Mucosa of rectum (tissue), 2 donors: ENCODE data around the gene TSACC.
"Not testable (repeated sequence)": the region's sequence is repeated elsewhere in the genome, so short reads cannot be mapped to it uniquely, and the experiment has no call there.

Experiments
- H3K27ac ChIP-seq, 2 donors: one replicate each; pipeline ENCODE4 v1.7.0; 2013; ENCODE audit warnings: inconsistent platforms in 2 of 2, low read depth in 2 of 2, low read length in 2 of 2
- H3K27me3 ChIP-seq, 2 donors: one replicate each; pipeline ENCODE4 v1.7.0; 2013; ENCODE audit warnings: low read length in 2 of 2; ENCODE audit not compliant: control insufficient read depth in 2 of 2, insufficient read depth in 2 of 2
- H3K36me3 ChIP-seq, 2 donors: one replicate each; pipeline ENCODE4 v1.7.0; 2013; ENCODE audit warnings: low read length in 2 of 2; ENCODE audit not compliant: control insufficient read depth in 2 of 2, insufficient read depth in 2 of 2
- H3K4me1 ChIP-seq, 2 donors: one replicate each; pipeline ENCODE4 v1.7.0; 2013; ENCODE audit warnings: low read length in 2 of 2, mild to moderate bottlenecking in 1 of 2; ENCODE audit not compliant: control insufficient read depth in 2 of 2, insufficient read depth in 2 of 2
- H3K4me3 ChIP-seq, 2 donors: one replicate each; pipeline ENCODE4 v1.7.0; 2013; ENCODE audit warnings: low read length in 2 of 2
- H3K9ac ChIP-seq, 2 donors: one replicate each; pipeline ENCODE4 v1.7.0; 2013; ENCODE audit warnings: low read length in 2 of 2, low read depth in 1 of 2, mild to moderate bottlenecking in 1 of 2
- H3K9me3 ChIP-seq, 2 donors: one replicate each; pipeline ENCODE4 v1.7.0; 2013; ENCODE audit warnings: low read length in 2 of 2; ENCODE audit not compliant: control insufficient read depth in 2 of 2
- donor health status: healthy.
- donor health status: Normal muscosa, but diverticular disease.

TSACC gene

DNA sequence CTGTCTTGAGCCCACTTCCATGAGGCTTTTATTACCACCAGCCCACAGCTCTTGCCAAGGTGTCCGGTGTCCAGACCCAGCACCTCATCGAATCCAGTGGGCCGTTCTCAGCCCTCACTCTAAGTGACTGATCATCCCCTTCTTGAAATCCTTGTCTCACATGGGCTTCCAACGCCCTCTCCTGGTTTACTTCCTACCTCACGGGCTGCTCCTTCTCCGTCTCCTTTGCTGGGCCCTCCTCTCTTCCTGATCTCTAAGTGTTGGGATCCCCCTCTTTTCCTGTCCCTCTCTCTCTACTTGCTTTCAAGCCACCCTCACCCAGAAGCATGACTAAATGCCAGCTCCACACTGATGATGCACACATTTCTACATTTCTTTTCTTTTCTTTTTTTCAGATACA is 21.6 kb downstream of the TSACC start:
- no peak overlapping the region for H3K9ac ChIP-seq
- no peak overlapping the region for H3K4me3 ChIP-seq
- no peaks in the 10 kb centered on the region for H3K9me3 ChIP-seq
- H3K27me3 ChIP-seq = peaks cover 8 to 11% of the 10 kb centered on the region in 2 donors
- no peak overlapping the region for H3K27ac ChIP-seq
- no peaks in the 10 kb centered on the region for H3K36me3 ChIP-seq
- peaks cover 0 to 2% of the 10 kb centered on the region in 2 donors for H3K4me1 ChIP-seq

DNA sequence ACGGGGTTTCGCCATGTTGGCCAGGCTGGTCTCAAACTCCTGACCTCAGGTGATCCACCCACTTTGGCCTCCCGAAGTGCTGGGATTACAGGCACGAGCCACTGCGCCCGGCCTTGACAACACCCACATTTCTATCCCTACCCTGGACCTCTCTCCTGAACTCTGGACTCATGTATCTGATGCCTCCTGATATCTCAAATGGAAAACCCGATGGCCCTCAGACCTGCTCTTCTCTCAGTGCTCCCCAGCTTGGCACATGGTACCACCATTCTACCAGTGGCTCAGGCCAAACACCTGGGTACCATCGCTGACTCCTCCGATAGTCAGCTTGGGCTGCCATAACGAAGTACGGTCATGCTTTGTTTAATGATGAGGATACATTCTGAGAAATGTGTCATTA is 22.2 kb downstream of the TSACC start:
- no peaks in the 10 kb centered on the region for H3K9me3 ChIP-seq
- no peak overlapping the region for H3K9ac ChIP-seq
- no peak overlapping the region for H3K27ac ChIP-seq
- no peaks in the 10 kb centered on the region for H3K36me3 ChIP-seq
- H3K4me3 ChIP-seq = no peak overlapping the region
- H3K4me1 ChIP-seq = peaks cover 0 to 2% of the 10 kb centered on the region in 2 donors
- H3K27me3 ChIP-seq = peaks cover 7 to 16% of the 10 kb centered on the region in 2 donors

DNA sequence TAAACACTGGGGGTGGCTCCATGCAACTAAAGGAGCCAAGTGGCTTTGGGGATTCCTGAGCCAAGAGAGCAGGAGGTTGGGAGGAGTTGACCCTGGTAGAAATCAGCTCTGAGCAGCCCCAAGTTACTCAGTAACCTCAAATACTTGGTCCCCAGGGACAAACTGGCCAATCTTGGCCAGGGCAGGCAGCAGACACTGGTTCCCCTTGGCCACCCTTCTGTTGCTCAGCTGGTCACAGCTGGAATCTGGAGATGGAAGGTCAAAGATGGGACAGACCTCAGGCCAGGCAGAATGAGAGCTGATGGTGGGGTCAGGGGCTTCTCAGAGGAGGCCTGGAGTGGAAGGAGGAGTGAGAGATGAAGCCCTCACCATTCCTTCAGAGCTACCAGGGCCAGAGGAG is 27.4 kb downstream of the TSACC start:
- no peak overlapping the region for H3K27ac ChIP-seq
- H3K4me1 ChIP-seq = peaks cover 0 to 4% of the 10 kb centered on the region in 2 donors
- H3K9ac ChIP-seq = no peak overlapping the region
- no peaks in the 10 kb centered on the region for H3K9me3 ChIP-seq
- H3K27me3 ChIP-seq = peaks cover 10 to 16% of the 10 kb centered on the region in 2 donors
- H3K4me3 ChIP-seq = no peak overlapping the region
- no peaks in the 10 kb centered on the region for H3K36me3 ChIP-seq

DNA sequence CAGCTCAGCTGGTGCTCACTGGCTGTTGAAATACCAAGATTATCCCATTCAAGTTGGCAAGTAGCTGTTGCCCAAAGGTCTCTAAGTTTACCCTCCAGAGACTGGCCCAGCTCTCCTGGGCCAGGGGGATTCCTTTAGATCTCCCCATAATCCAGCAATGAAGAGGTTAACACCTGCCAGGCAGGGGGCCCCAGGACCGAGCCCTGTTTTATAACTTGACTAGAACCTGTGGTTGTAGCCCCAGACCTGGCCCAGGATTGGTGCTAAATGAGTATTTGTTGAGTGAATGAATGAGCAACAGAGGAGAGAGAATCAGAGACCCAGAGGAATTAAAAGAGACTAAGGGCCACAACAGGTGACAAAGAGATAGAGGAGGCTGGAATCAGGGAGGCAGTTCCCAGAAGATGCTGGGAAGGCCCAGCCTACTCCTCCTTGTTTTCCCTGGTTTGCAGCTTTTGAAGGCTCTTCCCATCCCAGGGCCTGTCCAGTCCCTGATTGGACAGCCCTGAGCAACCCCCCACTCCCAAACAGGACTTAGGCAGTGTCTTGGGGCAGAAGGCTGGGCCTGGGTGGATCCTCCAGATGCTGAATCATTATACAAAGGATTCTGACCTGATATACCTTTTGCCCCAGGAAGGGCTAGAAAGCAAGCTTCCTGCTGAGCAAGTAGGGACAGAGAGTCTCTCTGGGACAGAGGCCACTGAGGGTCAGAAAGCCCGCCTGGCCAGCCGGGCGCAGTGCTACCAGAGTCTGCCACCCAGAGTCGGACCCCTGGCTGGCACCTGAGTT is 28.2 kb downstream of the TSACC start:
- H3K4me3 ChIP-seq = no peak overlapping the region
- H3K4me1 ChIP-seq = peaks cover 0 to 4% of the 10 kb centered on the region in 2 donors
- no peak overlapping the region for H3K27ac ChIP-seq
- no peak overlapping the region for H3K9ac ChIP-seq
- no peaks in the 10 kb centered on the region for H3K36me3 ChIP-seq
- H3K27me3 ChIP-seq = peaks cover 13 to 17% of the 10 kb centered on the region in 2 donors
- no peaks in the 10 kb centered on the region for H3K9me3 ChIP-seq

DNA sequence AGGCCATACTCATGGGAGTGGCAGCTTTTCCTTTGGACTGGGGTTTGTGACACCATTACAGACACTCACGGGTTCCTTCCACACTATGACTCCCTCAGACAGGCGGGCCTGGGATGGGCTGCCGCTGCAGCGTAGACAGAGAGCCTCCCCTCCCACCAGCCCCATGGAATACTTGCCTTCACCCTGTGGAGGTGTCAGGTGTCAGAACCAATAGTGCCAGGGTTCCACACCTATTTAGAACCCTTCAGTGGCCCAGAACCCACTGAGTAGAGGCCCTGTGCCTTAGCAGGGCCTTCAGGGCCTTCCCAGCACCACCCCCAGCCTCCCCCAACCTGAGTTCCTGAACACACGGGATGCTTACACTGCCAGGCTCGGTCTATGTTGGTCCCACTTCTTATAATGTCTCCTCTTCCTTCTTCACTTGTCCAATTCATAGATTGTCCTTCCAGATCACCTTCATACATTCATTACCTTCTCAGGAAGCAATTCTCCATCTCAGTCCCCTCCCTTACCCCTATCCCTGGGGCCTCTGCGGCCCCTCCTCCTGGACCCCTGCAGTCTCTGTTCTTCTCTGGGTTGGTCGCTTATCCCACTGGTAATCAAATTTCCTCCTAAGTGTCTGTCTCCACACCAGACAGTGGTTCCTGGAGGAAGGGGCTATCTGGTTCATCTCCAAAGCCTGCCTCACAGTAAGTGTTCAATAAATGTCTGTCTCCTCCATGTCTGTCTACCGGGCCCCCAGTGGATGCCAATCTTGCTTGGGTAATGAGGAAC is 29.2 kb downstream of the TSACC start:
- Histone ChIP-seq H3K36me3 (no peaks in the 10 kb centered on the region), H3K9ac (no peak overlapping the region), H3K27ac (no peak overlapping the region), H3K4me3 (no peak overlapping the region), H3K27me3 (peaks cover 18 to 22% of the 10 kb centered on the region in 2 donors), H3K4me1 (peaks cover 0 to 4% of the 10 kb centered on the region in 2 donors), H3K9me3 (no peaks in the 10 kb centered on the region)

DNA sequence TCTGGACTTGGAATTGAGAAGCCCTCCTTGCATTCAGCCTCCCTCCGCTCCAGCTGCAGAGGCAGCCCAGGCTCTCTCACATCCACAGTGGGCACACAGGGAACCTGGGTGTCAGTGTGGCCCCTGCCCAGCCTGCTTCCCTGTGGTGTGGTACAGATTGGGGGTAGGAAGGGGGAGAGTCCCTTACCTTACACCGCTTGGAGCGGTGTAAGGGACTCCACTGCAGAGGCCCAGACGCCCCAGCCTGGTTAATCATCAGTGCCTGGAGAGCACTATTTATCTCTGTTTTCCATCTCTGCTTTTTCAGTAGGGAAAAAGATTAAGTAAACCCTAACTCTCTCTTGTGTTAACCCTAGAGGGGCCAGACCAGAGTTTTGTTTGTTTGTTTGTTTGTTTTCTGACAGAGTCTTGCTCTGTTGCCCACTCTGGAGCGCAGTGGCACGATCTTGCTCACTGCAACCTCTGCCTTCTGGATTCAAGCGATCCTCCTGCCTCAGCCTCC is 29.9 kb downstream of the TSACC start:
- H3K4me3 ChIP-seq = no peak overlapping the region
- H3K27ac ChIP-seq = no peak overlapping the region
- no peaks in the 10 kb centered on the region for H3K36me3 ChIP-seq
- no peak overlapping the region for H3K9ac ChIP-seq
- H3K27me3 ChIP-seq = peaks cover 18 to 26% of the 10 kb centered on the region in 2 donors
- H3K9me3 ChIP-seq = no peaks in the 10 kb centered on the region
- peaks cover 0 to 4% of the 10 kb centered on the region in 2 donors for H3K4me1 ChIP-seq

DNA sequence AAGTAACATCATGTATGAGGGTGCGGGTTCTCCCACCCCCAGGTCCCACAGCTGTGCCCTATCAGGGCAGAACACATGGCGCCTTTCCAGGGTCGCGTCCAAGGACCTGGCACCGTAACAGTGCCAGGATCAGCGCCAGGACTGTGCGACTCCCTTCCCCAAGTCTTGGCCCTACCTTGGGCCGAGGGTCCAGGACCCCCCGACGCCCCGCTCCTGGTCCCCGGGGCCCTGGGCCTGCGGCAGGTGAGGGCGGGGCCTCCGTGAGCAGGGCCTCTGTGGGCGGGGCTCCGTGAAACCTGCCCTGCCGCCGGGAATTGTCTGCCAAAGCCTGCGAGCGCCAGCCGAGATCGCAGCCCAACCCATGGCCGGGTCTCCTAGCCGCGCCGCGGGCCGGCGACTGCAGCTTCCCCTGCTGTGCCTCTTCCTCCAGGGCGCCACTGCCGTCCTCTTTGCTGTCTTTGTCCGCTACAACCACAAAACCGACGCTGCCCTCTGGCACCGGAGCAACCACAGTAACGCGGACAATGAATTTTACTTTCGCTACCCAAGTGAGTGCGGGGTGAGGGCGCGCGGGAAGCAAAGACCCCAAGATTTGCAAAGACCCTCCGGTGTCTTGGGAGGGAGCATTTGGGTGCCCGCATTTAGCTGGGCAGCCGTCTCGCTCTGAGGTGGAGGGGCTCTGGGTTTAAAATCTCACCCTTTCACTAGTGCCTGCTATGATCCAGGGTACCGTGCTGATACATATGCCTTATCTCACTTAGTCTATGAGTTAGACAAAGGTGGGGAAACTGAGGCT is 30.8 kb downstream of the TSACC start, which contains the start of gene RHBG:
RHBG (plus strand) TSS at position 323 of the 796 bp plus-strand sequence; CDS start at position 362, 39 bp downstream.
- no peaks in the 10 kb centered on the region for H3K36me3 ChIP-seq
- H3K27me3 ChIP-seq = peaks cover 18 to 26% of the 10 kb centered on the region in 2 donors
- peaks cover 0 to 4% of the 10 kb centered on the region in 2 donors for H3K4me1 ChIP-seq
- no peak within 1 kb of the TSS for H3K27ac ChIP-seq
- peak within 1 kb of the TSS; percentile 65 to 71 for H3K4me3 ChIP-seq
- peak within 1 kb of the TSS; percentile 44 to 52 for H3K9ac ChIP-seq
- no peaks in the 10 kb centered on the region for H3K9me3 ChIP-seq

DNA sequence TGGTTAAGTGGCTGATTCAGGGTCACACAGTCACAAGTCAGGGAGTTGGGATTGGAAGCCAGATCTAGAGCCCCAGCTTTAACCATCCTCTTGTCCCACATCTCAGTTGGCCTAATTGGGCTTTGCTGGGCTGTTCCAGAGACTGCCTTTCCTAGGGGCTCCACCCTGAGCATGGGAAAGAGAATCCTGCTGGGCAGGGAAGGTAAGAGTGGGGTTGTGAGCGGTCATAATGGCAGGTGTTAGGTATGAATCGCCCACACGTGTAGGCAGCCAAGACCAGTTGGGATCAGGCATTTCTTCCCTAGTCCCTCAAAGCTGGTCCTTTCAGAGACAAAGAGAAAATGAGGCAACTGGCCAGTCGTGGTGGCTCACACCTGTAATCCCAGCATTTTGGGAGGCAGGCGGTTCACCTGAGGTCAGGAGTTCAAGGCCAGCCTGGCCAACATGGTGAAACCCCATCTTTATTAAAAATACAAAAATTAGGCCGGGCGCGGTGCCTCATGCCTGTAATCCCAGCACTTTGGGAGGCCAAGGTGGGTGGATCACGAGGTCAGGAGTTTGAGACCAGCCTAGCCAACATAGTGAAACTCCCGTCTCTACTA is 31.5 kb downstream of the TSACC start:
- Histone ChIP-seq H3K4me3 (peak overlapping the region in 1 of 2 donors; percentile 71), H3K27me3 (peaks cover 14 to 26% of the 10 kb centered on the region in 2 donors)
- not testable (repeated sequence) for H3K36me3 ChIP-seq, H3K27ac ChIP-seq, H3K9ac ChIP-seq, H3K4me1 ChIP-seq, H3K9me3 ChIP-seq

DNA sequence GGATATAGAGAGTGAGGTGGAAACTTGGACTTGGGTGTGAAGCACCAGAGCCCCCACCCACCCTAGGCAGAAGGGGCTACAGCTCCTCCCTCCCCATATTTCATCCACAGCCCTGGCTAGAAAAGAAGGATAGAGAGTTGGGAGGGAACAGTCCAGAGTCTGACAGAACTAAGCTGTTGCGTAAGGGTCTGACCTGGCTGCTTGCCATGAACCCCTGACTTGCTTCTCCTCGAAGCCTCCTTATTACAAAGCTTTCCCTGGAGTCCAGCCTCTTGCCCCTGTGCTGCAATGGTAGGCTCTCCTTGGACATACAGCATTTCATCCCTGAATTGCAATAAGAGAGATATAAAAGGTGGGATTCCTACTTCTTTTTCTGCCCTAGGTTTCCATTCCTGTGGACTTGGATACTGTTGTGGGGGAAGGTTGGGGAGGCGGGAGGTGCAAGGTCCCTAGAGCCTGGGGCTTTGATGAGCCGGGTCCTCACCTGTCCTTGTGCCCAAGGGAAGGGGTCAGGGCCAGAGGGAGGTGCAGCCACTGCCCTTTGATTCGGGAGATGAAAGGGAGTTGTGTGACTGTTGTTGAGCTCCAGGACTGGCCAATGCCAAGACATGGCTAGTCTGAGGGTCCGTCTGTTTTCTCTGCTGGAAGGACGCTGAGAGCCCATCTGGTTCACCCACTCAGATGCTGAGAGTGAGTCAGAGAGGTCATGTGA is 33.4 kb downstream of the TSACC start:
- no peak overlapping the region for H3K9ac ChIP-seq
- H3K4me1 ChIP-seq = peaks cover 0 to 4% of the 10 kb centered on the region in 2 donors
- no peak overlapping the region for H3K4me3 ChIP-seq
- H3K27me3 ChIP-seq = peaks cover 14 to 19% of the 10 kb centered on the region in 2 donors
- H3K27ac ChIP-seq = no peak overlapping the region
- no peaks in the 10 kb centered on the region for H3K36me3 ChIP-seq
- H3K9me3 ChIP-seq = no peaks in the 10 kb centered on the region
